Mesenchymal stem cell (in vitro differentiated cells and primary cell): ENCODE data around the gene SLC5A6. TPM values are rescaled to one million over a fixed set of nuclear protein-coding genes. Genes with fewer than 3 reads are reported as not detected.

Experiments
- DNase-seq: peaks from one replicate; pipeline ENCODE4 v3.0.0-alpha.2; 2013
- H2AFZ ChIP-seq: one replicate; pipeline ENCODE4 v1.6.1; 2013; ENCODE audit warnings: low read depth, mild to moderate bottlenecking, control low read depth, inconsistent platforms, low read length, moderate library complexity
- H2AK5ac ChIP-seq: 2 replicates; pipeline ENCODE4 v1.6.1; 2013; ENCODE audit warnings: low read length, moderate library complexity, mild to moderate bottlenecking, inconsistent platforms; ENCODE audit not compliant: severe bottlenecking
- H2BK120ac ChIP-seq: one replicate; pipeline ENCODE4 v1.6.1; 2013; ENCODE audit warnings: low read depth, mild to moderate bottlenecking, inconsistent platforms, low read length, moderate library complexity
- H2BK12ac ChIP-seq, 2 experiments: one replicate each; pipeline ENCODE4 v1.6.1; 2013; ENCODE audit warnings: inconsistent platforms in 2 of 2, low read length in 2 of 2, mild to moderate bottlenecking in 2 of 2, moderate library complexity in 2 of 2, control low read depth in 1 of 2
- H2BK15ac ChIP-seq: one replicate; pipeline ENCODE4 v1.6.1; 2013; ENCODE audit warnings: mild to moderate bottlenecking, low read depth, inconsistent platforms; ENCODE audit not compliant: poor library complexity, severe bottlenecking
- H2BK5ac ChIP-seq: 2 replicates; pipeline ENCODE4 v1.6.1; 2013; ENCODE audit warnings: low read depth, mild to moderate bottlenecking, low read length, control low read depth, inconsistent platforms; ENCODE audit not compliant: poor library complexity, severe bottlenecking
- H3K14ac ChIP-seq, 2 experiments: one replicate each; pipeline ENCODE4 v1.6.1; 2013; ENCODE audit warnings: inconsistent platforms in 2 of 2, low read length in 2 of 2, control low read depth in 1 of 2, mild to moderate bottlenecking in 1 of 2, moderate library complexity in 1 of 2
- H3K18ac ChIP-seq, 2 experiments: one replicate each; pipeline ENCODE4 v1.6.1; 2013; ENCODE audit warnings: inconsistent platforms in 2 of 2, low read length in 2 of 2, control low read depth in 1 of 2, low read depth in 1 of 2, mild to moderate bottlenecking in 1 of 2
- H3K23ac ChIP-seq, 2 experiments: one replicate each; pipeline ENCODE4 v1.6.1; 2013; ENCODE audit warnings: inconsistent platforms in 2 of 2, low read length in 2 of 2, mild to moderate bottlenecking in 2 of 2, moderate library complexity in 2 of 2, control low read depth in 1 of 2
- H3K27ac ChIP-seq: 2 replicates; pipeline ENCODE4 v1.5.1; 2013; ENCODE audit warnings: mild to moderate bottlenecking, moderate library complexity, low read length, control low read depth, inconsistent platforms; ENCODE audit not compliant: poor library complexity, severe bottlenecking
- H3K27me3 ChIP-seq, 2 experiments: 2 replicates each; pipeline versions ENCODE4 v1.6.1 to v1.7.0; 2013; ENCODE audit warnings: low read length in 2 of 2, mild to moderate bottlenecking in 2 of 2, moderate library complexity in 2 of 2, control low read depth in 1 of 2, inconsistent platforms in 1 of 2; ENCODE audit not compliant: control insufficient read depth in 1 of 2, insufficient read depth in 1 of 2
- H3K36me3 ChIP-seq, 2 experiments: 2 replicates each; pipeline versions ENCODE4 v1.6.1 to v1.7.0; 2013; ENCODE audit warnings: low read length in 2 of 2, control low read depth in 1 of 2, inconsistent platforms in 1 of 2, low read depth in 1 of 2, mild to moderate bottlenecking in 1 of 2; ENCODE audit not compliant: insufficient read depth in 2 of 2, control insufficient read depth in 1 of 2
- H3K4ac ChIP-seq, 2 experiments: one replicate each; pipeline ENCODE4 v1.6.1; 2013; ENCODE audit warnings: inconsistent platforms in 2 of 2, low read length in 2 of 2, mild to moderate bottlenecking in 2 of 2, moderate library complexity in 2 of 2, control low read depth in 1 of 2, low read depth in 1 of 2
- H3K4me1 ChIP-seq: 2 replicates; pipeline ENCODE4 v1.6.1; 2013; ENCODE audit warnings: low read depth, low read length, control low read depth; ENCODE audit not compliant: control insufficient read depth, insufficient read depth
- H3K4me2 ChIP-seq: 2 replicates; pipeline ENCODE4 v1.6.1; 2013; ENCODE audit warnings: low read length, mild to moderate bottlenecking, inconsistent platforms; ENCODE audit not compliant: poor library complexity, severe bottlenecking
- H3K4me3 ChIP-seq, 2 experiments: 2 replicates each; pipeline versions ENCODE4 v1.5.1 to v1.7.0; 2013; ENCODE audit warnings: low read length in 2 of 2, mild to moderate bottlenecking in 2 of 2, control low read depth in 1 of 2, low read depth in 1 of 2; ENCODE audit not compliant: insufficient read depth in 1 of 2
- H3K79me1 ChIP-seq: replicated peaks from 2 replicates; pipeline ENCODE4 v1.6.1; 2013; ENCODE audit warnings: mild to moderate bottlenecking, control low read depth, low read length, inconsistent platforms; ENCODE audit not compliant: poor library complexity, severe bottlenecking
- H3K9ac ChIP-seq: 2 replicates; pipeline ENCODE4 v1.7.0; 2013; ENCODE audit warnings: mild to moderate bottlenecking, low read length, moderate library complexity
- H3K9me3 ChIP-seq: 2 replicates; pipeline ENCODE4 v1.7.0; 2013; ENCODE audit warnings: mild to moderate bottlenecking, low read length; ENCODE audit not compliant: control insufficient read depth
- H4K8ac ChIP-seq: one replicate; pipeline ENCODE4 v1.6.1; 2013; ENCODE audit warnings: inconsistent platforms, mild to moderate bottlenecking, low read length, moderate library complexity
- H4K91ac ChIP-seq: one replicate; pipeline ENCODE4 v1.6.1; 2013; ENCODE audit warnings: mild to moderate bottlenecking, low read length, inconsistent platforms
- WGBS: methylation state at CpG from one replicate; pipeline ENCODE4 v1.1.7; 2013; ENCODE audit warnings: mixed read lengths; 5-methylcytosine and 5-hydroxymethylcytosine counted together
- polyA plus RNA-seq, 2 experiments: library from polyadenylated mRNA; stranded (reverse); fragments of 200-250 nt; gene quantifications; one replicate each; pipeline ENCODE4 v1.2.3, GENCODE V29; 2013

SLC5A6 gene
- 21.3 TPM for polyA plus RNA-seq (2013, experiment 1 of 2)
- polyA plus RNA-seq (2013, experiment 2 of 2): 19.6 TPM

DNA sequence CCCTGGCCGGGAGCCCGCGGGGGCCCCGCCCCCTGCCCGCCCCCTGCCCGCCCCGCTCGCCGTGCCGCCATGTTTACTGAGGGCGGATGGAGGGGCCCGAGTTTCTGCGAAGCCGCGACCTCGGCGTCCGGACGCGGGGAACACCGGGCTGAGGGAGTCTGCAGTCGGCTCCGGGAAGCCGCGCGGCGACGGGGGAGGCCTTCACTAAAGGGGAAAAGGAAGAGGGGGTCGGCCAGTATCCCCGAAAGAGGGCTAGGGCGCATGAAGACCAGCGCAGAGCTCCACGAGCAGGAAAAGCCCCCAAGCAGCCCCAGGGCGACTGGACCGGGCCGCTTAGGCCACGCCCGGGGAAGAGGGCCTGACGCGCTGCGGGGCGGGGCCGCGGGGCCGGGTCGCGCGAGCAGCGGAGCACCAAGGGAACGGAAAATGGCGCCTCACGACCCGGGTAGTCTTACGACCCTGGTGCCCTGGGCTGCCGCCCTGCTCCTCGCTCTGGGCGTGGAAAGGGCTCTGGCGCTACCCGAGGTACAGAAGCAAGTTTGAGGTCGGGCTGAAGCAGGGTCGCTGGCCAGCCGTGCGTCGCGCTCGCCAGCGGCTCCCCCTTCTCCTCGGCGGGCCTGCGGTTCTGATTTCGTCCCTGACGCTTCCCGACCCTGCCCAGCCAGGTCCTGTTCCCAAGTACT lies at the start of gene SLC5A6, which contains the start of gene ATRAID:
SLC5A6 (minus strand) TSS at position 326 of the 683 bp plus-strand sequence. CDS start 4,618 bp downstream, outside the sequence.
ATRAID (plus strand) TSS at position 99 of the 683 bp plus-strand sequence; CDS start at position 427, 328 bp downstream.
- no peaks in the 10 kb centered on the region for H3K27me3 ChIP-seq
- peak within 1 kb of the TSS; percentile 97 for H4K91ac ChIP-seq
- H3K4me2 ChIP-seq: peak within 1 kb of the TSS; percentile 97
- H3K14ac ChIP-seq: peak within 1 kb of the TSS in 1 of 2 experiments; percentile 93
- peak within 1 kb of the TSS; percentile 96 for H4K8ac ChIP-seq
- DNase-seq: peak; percentile 93
- peak within 1 kb of the TSS; percentile 74 for H2BK15ac ChIP-seq
- H2BK5ac ChIP-seq: peak within 1 kb of the TSS; percentile 95
- peak within 1 kb of the TSS; percentile 84 to 99 for H3K4ac ChIP-seq
- no peaks in the 10 kb centered on the region for H3K9me3 ChIP-seq
- peak within 1 kb of the TSS; percentile 92 to 97 for H3K4me3 ChIP-seq
- H2BK120ac ChIP-seq: peak within 1 kb of the TSS; percentile 95
- H3K79me1 ChIP-seq: peaks cover 23% of the 10 kb centered on the region
- H3K18ac ChIP-seq: peak within 1 kb of the TSS; percentile 99 to 100
- peak within 1 kb of the TSS; percentile 88 for H3K27ac ChIP-seq
- H3K23ac ChIP-seq: peak within 1 kb of the TSS in 1 of 2 experiments; percentile 99
- peak within 1 kb of the TSS; percentile 100 for H3K9ac ChIP-seq
- H2AFZ ChIP-seq: peak within 1 kb of the TSS; percentile 99
- peak within 1 kb of the TSS in 1 of 2 experiments; percentile 76 for H2BK12ac ChIP-seq
- peaks cover 7% of the 10 kb centered on the region for H3K4me1 ChIP-seq
- WGBS: under 1% methylated on average over 63 of the region's 73 CpGs
- peak within 1 kb of the TSS; percentile 71 for H2AK5ac ChIP-seq
- H3K36me3 ChIP-seq: peaks cover 19 to 61% of the 10 kb centered on the region in 2 experiments

DNA sequence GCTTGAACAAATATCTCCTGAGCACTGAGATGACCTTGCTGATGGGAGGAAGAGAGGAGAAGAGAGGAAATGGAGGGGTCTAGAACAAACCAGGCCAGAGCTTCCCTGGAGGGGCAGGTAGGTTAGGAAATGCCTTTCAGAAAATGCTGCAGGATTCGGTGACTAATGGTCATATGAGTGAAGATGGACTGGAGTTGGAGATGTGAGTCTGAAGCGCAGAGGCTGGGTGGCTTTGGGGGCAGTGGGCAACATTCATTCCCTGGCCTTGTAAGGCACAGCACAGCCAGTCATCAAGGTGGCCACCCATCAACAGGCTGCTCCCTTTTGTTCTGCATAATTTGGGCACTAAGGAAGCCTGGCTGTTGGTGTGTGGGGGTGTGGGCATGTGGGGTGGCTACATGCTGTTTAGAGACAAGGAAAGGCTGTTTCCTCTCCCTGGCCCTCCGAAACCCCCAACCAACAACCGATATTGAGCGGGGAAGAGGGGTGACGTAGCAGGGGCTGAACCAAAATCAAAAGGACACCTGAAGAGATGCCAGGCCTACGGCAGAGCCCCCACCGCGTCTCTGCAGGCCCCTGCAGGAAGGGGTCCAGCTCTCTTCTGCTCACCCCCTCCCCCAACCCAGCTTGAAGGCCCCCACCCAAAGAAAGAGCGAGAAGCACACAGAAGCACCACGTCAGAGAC lies 49.3 kb upstream of the SLC5A6 start:
- no peak overlapping the region for H2BK15ac ChIP-seq
- 52% methylated on average over 10 of the region's 11 CpGs for WGBS
- no peak overlapping the region for H4K91ac ChIP-seq
- H2AK5ac ChIP-seq: no peak overlapping the region
- H3K4ac ChIP-seq: no peak overlapping the region
- H3K14ac ChIP-seq: no peak overlapping the region
- no peak overlapping the region for H2BK5ac ChIP-seq
- no peak overlapping the region for H3K9ac ChIP-seq
- no peak for DNase-seq
- no peak overlapping the region for H3K4me3 ChIP-seq
- H3K23ac ChIP-seq: no peak overlapping the region
- no peaks in the 10 kb centered on the region for H3K36me3 ChIP-seq
- H3K4me2 ChIP-seq: no peak overlapping the region
- no peaks in the 10 kb centered on the region for H3K9me3 ChIP-seq
- H3K27ac ChIP-seq: no peak overlapping the region
- H3K27me3 ChIP-seq: peaks cover 86 to 89% of the 10 kb centered on the region in 2 experiments
- no peaks in the 10 kb centered on the region for H3K79me1 ChIP-seq
- H3K18ac ChIP-seq: no peak overlapping the region
- H2BK12ac ChIP-seq: no peak overlapping the region
- no peak overlapping the region for H2AFZ ChIP-seq
- no peak overlapping the region for H4K8ac ChIP-seq
- peaks cover 29% of the 10 kb centered on the region for H3K4me1 ChIP-seq
- H2BK120ac ChIP-seq: no peak overlapping the region

- no peak overlapping the region for H2AFZ ChIP-seq
- H4K91ac ChIP-seq: no peak overlapping the region
- H3K27me3 ChIP-seq: peaks cover 62 to 76% of the 10 kb centered on the region in 2 experiments
- no peak overlapping the region for H4K8ac ChIP-seq
- H3K4me3 ChIP-seq: no peak overlapping the region
- no peak overlapping the region for H3K23ac ChIP-seq
- no peak overlapping the region for H3K14ac ChIP-seq
- no peak overlapping the region for H2BK5ac ChIP-seq
- H3K4me2 ChIP-seq: no peak overlapping the region
- no peaks in the 10 kb centered on the region for H3K36me3 ChIP-seq
- H3K9me3 ChIP-seq: no peaks in the 10 kb centered on the region
- no peak overlapping the region for H3K18ac ChIP-seq
- H3K4ac ChIP-seq: no peak overlapping the region
- no peak overlapping the region for H2BK120ac ChIP-seq
- H2BK15ac ChIP-seq: no peak overlapping the region
- no peak overlapping the region for H2AK5ac ChIP-seq
- H3K4me1 ChIP-seq: peaks cover 12% of the 10 kb centered on the region
- H3K79me1 ChIP-seq: no peaks in the 10 kb centered on the region
- WGBS: 89% methylated on average over 8 of the region's 8 CpGs
- H3K27ac ChIP-seq: no peak overlapping the region
- H3K9ac ChIP-seq: no peak overlapping the region
- H2BK12ac ChIP-seq: no peak overlapping the region
- DNase-seq: no peak
Observed at GRCh38 chr2:27258051-27258450, 46.0 kb upstream of the SLC5A6 start.

GRCh38 chr2:27256855-27257454 lies 44.9 kb upstream of the SLC5A6 start:
- Histone ChIP-seq H3K4me1 (peaks cover 2% of the 10 kb centered on the region), H3K14ac (no peak overlapping the region), H2BK5ac (no peak overlapping the region)

More at GRCh38 chr2:27256855-27257454, 44.9 kb upstream of the SLC5A6 start:
- H3K23ac ChIP-seq: peak overlapping the region in 1 of 2 experiments; percentile 63
- no peak overlapping the region for H3K4me3 ChIP-seq
- H4K8ac ChIP-seq: no peak overlapping the region
- H3K27ac ChIP-seq: no peak overlapping the region
- H2BK12ac ChIP-seq: no peak overlapping the region
- H2AK5ac ChIP-seq: no peak overlapping the region
- no peaks in the 10 kb centered on the region for H3K79me1 ChIP-seq
- H3K9ac ChIP-seq: no peak overlapping the region
- no peak overlapping the region for H3K4ac ChIP-seq
- peaks cover 53 to 76% of the 10 kb centered on the region in 2 experiments for H3K27me3 ChIP-seq
- H3K9me3 ChIP-seq: no peaks in the 10 kb centered on the region
- no peak overlapping the region for H2BK120ac ChIP-seq
- H3K18ac ChIP-seq: no peak overlapping the region
- H3K36me3 ChIP-seq: no peaks in the 10 kb centered on the region
- no peak overlapping the region for H2BK15ac ChIP-seq
- H4K91ac ChIP-seq: no peak overlapping the region
- WGBS: 72% methylated on average over 7 of the region's 7 CpGs
- no peak overlapping the region for H3K4me2 ChIP-seq
- no peak overlapping the region for H2AFZ ChIP-seq
- DNase-seq: no peak
